Osteocyte (in vitro differentiated cells): ENCODE measurements around the gene RPS5. TPM values are rescaled to one million over a fixed set of nuclear protein-coding genes. Genes with fewer than 3 reads are reported as not detected.

Experiments used
- DNase-seq: peaks from one replicate; pipeline ENCODE4 v3.0.0; 2021; ENCODE audit warnings: mixed read lengths; ENCODE audit not compliant: unreplicated experiment; ENCODE audit errors: extremely low spot score
- H3K27ac Mint-ChIP-seq: one replicate; pipeline ENCODE4 v1.8.0; 2021; ENCODE audit warnings: mild to moderate bottlenecking, mixed read lengths; ENCODE audit not compliant: unreplicated experiment
- H3K27me3 Mint-ChIP-seq: one replicate; pipeline ENCODE4 v1.8.0; 2021; ENCODE audit warnings: mixed read lengths; ENCODE audit not compliant: unreplicated experiment
- H3K36me3 Mint-ChIP-seq: one replicate; pipeline ENCODE4 v1.8.0; 2021; ENCODE audit warnings: mixed read lengths; ENCODE audit not compliant: unreplicated experiment
- H3K4me1 Mint-ChIP-seq: one replicate; pipeline ENCODE4 v1.8.0; 2021; ENCODE audit warnings: mixed read lengths; ENCODE audit not compliant: unreplicated experiment
- H3K4me3 Mint-ChIP-seq: one replicate; pipeline ENCODE4 v1.8.0; 2021; ENCODE audit warnings: mild to moderate bottlenecking, moderate library complexity, mixed read lengths; ENCODE audit not compliant: unreplicated experiment
- H3K9me3 Mint-ChIP-seq: one replicate; pipeline ENCODE4 v1.8.0; 2021; ENCODE audit warnings: mixed read lengths; ENCODE audit not compliant: unreplicated experiment
- total RNA-seq: library from RNA; stranded (reverse); gene quantifications from 2 replicates; pipeline ENCODE4 v1.2.1, GENCODE V29; 2021
- TF ChIP-seq, protein P1 (sequence below): fragments of 200-600 bp; sonication (generic); IDR thresholded peaks from 2 replicates; pipeline ENCODE4 v1.5.0; 2021; ENCODE audit warnings: antibody characterized with exemption, mild to moderate bottlenecking, moderate library complexity

Gene RPS5
- total RNA-seq, 1 donor from 2014 or later: 942 TPM

DNA sequence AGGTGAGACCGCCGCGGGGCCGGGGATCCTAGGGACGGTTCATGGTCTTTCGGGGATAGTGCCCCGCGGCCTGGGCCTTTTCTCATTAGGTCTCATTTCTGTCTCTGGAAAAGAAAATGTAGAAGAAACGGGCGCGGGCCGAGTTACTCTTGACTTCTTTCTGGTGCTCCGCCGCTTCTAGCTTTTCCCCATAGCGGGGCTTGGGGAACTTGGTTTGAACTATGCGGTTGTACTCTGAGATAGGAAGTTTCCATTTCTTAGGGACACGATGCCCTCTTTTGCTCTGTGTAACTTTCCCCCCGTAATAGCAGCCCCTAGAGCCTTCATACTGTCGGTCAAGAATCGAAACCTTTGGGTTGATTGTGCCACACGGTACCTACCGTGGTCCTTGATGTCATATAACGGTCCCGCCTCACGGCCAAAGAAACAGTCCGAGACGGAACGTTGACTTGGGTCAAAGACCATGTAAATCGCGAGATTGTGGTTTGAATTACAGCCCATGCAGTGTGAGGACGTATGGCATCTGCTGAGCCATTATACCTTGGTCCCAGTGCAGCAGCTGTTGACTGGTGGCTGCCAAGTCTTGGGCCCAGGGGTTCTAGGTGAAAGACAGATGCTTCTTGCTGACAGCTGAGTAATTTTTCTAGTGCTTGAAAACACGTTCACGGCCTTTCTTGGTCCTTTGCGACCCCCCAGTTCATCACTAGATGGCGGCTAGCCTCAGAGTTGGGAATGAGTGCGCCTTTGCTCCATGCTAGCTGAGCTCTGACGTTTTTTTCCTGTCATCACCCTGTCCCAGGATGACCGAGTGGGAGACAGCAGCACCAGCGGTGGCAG, 487 bp downstream of the RPS5 start:
- TF ChIP-seq, protein P1, sequence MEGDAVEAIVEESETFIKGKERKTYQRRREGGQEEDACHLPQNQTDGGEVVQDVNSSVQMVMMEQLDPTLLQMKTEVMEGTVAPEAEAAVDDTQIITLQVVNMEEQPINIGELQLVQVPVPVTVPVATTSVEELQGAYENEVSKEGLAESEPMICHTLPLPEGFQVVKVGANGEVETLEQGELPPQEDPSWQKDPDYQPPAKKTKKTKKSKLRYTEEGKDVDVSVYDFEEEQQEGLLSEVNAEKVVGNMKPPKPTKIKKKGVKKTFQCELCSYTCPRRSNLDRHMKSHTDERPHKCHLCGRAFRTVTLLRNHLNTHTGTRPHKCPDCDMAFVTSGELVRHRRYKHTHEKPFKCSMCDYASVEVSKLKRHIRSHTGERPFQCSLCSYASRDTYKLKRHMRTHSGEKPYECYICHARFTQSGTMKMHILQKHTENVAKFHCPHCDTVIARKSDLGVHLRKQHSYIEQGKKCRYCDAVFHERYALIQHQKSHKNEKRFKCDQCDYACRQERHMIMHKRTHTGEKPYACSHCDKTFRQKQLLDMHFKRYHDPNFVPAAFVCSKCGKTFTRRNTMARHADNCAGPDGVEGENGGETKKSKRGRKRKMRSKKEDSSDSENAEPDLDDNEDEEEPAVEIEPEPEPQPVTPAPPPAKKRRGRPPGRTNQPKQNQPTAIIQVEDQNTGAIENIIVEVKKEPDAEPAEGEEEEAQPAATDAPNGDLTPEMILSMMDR: no peak
- DNase-seq: no peak
- Mint-ChIP-seq H3K27ac (peak overlapping the region; percentile 99), H3K27me3 (no peaks in the 10 kb centered on the region), H3K36me3 (peaks cover 19% of the 10 kb centered on the region), H3K9me3 (no peaks in the 10 kb centered on the region), H3K4me3 (peak overlapping the region; percentile 91), H3K4me1 (peaks cover 34% of the 10 kb centered on the region)

GRCh38 chr19:58388175-58388526, 1.1 kb downstream of the RPS5 start:
- peak overlapping the region; percentile 99 for H3K27ac Mint-ChIP-seq
- no peak for DNase-seq
- H3K9me3 Mint-ChIP-seq: no peaks in the 10 kb centered on the region
- peak overlapping the region; percentile 91 for H3K4me3 Mint-ChIP-seq
- H3K27me3 Mint-ChIP-seq: no peaks in the 10 kb centered on the region
- H3K36me3 Mint-ChIP-seq: peaks cover 24% of the 10 kb centered on the region
- peaks cover 34% of the 10 kb centered on the region for H3K4me1 Mint-ChIP-seq
- TF ChIP-seq, protein P1: no peak

GRCh38 chr19:58392945-58393724, 6.1 kb downstream of the RPS5 start:
- Mint-ChIP-seq H3K36me3 (peaks cover 34% of the 10 kb centered on the region), H3K27me3 (no peaks in the 10 kb centered on the region), H3K9me3 (no peaks in the 10 kb centered on the region), H3K4me3 (no peak overlapping the region), H3K4me1 (peaks cover 15% of the 10 kb centered on the region), H3K27ac (no peak overlapping the region)
- TF ChIP-seq, protein P1: no peak
- DNase-seq: no peak

- TF ChIP-seq, protein P1: no peak
- no peak for DNase-seq
- Mint-ChIP-seq H3K4me1 (peaks cover 10% of the 10 kb centered on the region), H3K9me3 (no peaks in the 10 kb centered on the region), H3K4me3 (no peak overlapping the region), H3K36me3 (peaks cover 31% of the 10 kb centered on the region), H3K27ac (no peak overlapping the region), H3K27me3 (no peaks in the 10 kb centered on the region)
These were observed 6.6 kb downstream of the RPS5 start for GRCh38 chr19:58393725-58394033.

DNA sequence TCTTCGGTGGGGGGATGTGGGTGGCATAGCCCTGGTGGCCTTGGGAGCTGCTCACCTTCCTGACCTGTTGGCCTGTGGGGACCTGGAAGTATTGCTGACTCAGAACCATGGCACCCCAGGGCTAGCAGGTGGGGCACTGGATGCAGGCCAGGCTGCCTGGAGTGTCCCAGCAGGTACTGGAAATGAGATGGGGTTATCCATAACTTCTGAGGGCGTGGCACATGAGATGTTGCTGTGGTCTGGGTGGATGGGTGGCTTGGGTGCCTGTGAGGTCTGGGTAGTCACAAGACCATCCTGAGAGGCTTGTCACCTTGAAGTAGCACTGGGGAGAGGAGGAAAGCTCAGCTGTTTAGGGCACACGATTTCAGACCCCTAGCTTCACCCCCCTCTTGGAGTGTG, 7.8 kb downstream of the RPS5 start:
- Mint-ChIP-seq H3K4me1 (peaks cover 3% of the 10 kb centered on the region), H3K36me3 (peaks cover 25% of the 10 kb centered on the region), H3K27ac (no peak overlapping the region), H3K4me3 (no peak overlapping the region), H3K9me3 (no peaks in the 10 kb centered on the region), H3K27me3 (no peaks in the 10 kb centered on the region)
- TF ChIP-seq, protein P1: no peak
- DNase-seq: no peak
